Keratinocyte (primary cell): ENCODE measurements around the gene MVB12B.

ENCODE experiments used
- EZH2 ChIP-seq: IDR thresholded peaks from one replicate; pipeline ENCODE4 v1.6.1; 2012; ENCODE audit warnings: inconsistent platforms, mild to moderate bottlenecking, low read length, moderate library complexity
- TF ChIP-seq, protein P1 (sequence below), 3 experiments: IDR thresholded peaks in 1 of 3; conservative IDR thresholded peaks in 1 of 3; optimal IDR thresholded peaks in 1 of 3; 2 replicates in 2 of 3; 3 replicates in 1 of 3; pipeline versions ENCODE3 to v1.5.1; 2011; ENCODE audit warnings: low read length in 3 of 3, mild to moderate bottlenecking in 3 of 3, moderate library complexity in 2 of 3, control low read depth in 1 of 3, inconsistent platforms in 1 of 3; ENCODE audit not compliant: insufficient read depth in 2 of 3; ENCODE audit errors: extremely low read depth in 1 of 3

DNA sequence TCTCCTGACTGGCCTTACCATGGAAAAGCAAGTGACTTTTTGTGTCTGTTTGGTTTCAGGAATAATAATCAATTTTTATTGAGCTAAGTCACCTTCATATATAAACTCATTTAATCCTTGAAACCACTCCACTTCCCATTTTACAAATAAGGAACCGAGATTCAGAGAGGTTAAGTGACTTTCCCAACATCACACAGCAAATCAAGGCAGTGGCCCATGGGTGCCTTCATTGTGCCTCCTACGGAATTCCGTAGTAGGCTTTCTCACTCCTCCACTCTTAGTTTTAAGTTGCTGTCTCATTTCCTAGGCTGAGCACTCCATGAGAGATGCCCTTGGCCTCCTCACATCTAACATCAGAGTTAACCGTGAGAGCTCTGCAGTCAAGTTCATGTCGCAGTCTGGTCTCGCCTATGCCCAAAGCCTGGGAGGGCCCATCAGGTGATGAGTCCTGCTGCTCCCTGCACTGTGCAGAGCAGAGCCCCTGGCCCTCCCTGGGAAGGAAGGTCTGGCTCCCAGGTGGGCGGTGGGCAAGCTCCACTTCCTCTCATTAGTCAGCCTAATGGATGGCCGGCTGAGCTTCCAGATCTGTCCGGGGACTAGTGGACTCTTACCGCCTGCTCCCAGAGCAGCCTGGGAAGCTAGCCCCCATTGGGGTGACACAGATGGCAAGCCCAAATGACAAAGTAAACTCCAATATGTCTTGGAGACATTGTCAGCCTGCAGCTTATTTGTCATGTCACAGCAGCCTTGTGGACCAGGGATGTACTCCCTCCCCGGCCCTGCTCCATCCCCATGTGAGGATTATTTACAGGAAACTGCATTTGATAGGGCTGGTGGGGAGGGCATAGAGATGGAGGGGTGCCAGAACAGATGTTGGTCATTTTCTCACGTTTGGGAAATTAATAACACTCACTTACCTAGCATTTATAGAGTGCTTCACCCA, 123.4 kb downstream of the MVB12B start:
- TF ChIP-seq, protein P1, sequence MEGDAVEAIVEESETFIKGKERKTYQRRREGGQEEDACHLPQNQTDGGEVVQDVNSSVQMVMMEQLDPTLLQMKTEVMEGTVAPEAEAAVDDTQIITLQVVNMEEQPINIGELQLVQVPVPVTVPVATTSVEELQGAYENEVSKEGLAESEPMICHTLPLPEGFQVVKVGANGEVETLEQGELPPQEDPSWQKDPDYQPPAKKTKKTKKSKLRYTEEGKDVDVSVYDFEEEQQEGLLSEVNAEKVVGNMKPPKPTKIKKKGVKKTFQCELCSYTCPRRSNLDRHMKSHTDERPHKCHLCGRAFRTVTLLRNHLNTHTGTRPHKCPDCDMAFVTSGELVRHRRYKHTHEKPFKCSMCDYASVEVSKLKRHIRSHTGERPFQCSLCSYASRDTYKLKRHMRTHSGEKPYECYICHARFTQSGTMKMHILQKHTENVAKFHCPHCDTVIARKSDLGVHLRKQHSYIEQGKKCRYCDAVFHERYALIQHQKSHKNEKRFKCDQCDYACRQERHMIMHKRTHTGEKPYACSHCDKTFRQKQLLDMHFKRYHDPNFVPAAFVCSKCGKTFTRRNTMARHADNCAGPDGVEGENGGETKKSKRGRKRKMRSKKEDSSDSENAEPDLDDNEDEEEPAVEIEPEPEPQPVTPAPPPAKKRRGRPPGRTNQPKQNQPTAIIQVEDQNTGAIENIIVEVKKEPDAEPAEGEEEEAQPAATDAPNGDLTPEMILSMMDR (optimal IDR thresholded peaks at IDR 0.05 in 1 of 3, IDR thresholded peaks at IDR 0.05 in 1 of 3, conservative IDR thresholded peaks at IDR 0.05 in 1 of 3; ENCODE audit: extremely low read depth in 1 of 3, insufficient read depth in 2 of 3, low read length in 3 of 3) = no peak
- no peak for TF ChIP-seq EZH2
